ENCODE measurements around the gene ARL15.

DNA sequence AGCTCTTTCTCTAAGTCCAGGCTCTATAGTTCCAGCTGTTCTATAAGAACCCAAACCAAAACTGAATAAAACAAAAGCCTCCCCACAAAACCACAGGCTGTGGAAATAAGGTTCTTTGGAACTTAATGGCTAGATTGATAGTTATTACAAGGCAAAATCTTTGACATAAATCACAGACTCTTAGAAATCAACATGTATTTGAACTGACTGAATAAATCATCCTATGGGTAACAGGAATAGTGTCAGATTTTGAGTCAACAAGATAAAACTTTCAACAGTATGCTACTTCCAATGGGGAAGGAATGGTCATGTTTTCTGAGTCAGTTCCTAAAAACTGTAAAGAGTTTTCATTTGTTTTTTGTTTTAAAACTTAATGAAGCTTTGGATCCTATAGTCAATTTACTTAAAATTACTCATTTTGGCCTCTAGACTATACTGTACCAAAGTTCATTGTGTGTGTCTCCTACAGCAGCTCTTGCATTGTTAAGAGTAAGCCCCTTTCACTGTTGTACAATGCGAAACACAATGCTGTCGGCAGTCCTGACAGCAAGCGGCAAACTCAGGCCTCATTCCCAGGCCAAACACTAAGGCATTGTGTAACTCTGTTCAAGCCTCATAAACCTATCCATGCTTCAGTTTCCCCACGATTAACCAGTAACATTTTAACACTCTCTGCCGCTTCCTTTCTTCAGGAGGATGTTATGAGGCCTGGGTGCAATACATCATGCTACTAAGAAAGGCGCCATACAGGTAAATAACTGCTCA is 134.1 kb downstream of the ARL15 start:
- TF ChIP-seq EZH2 (IDR thresholded peaks at IDR 0.05; ENCODE audit: borderline replicate concordance, low read depth, low read length, poor library complexity, severe bottlenecking) = no peak
- TF ChIP-seq, protein P1, sequence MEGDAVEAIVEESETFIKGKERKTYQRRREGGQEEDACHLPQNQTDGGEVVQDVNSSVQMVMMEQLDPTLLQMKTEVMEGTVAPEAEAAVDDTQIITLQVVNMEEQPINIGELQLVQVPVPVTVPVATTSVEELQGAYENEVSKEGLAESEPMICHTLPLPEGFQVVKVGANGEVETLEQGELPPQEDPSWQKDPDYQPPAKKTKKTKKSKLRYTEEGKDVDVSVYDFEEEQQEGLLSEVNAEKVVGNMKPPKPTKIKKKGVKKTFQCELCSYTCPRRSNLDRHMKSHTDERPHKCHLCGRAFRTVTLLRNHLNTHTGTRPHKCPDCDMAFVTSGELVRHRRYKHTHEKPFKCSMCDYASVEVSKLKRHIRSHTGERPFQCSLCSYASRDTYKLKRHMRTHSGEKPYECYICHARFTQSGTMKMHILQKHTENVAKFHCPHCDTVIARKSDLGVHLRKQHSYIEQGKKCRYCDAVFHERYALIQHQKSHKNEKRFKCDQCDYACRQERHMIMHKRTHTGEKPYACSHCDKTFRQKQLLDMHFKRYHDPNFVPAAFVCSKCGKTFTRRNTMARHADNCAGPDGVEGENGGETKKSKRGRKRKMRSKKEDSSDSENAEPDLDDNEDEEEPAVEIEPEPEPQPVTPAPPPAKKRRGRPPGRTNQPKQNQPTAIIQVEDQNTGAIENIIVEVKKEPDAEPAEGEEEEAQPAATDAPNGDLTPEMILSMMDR (conservative IDR thresholded peaks at IDR 0.05; ENCODE audit: low read depth, low read length) = no peak
